ELR (cell line): Measurements from ENCODE around the gene TUBB1.
"Not testable (repeated sequence)": the region's sequence is repeated elsewhere in the genome, so short reads cannot be mapped to it uniquely, and the experiment has no call there.

Experiments
- DNase-seq: peaks from one replicate; pipeline ENCODE4 v3.0.0-alpha.2; 2015; ENCODE audit warnings: low read depth

Gene TUBB1

GRCh38 chr20:59006167-59006863 lies 12.9 kb upstream of the TUBB1 start:
- peak; percentile 62 for DNase-seq

GRCh38 chr20:59006864-59007664 lies 12.2 kb upstream of the TUBB1 start, which contains the start of gene CTSZ:
Gene CTSZ (minus strand): TSS chr20:59007254. CDS start chr20:59007128, 126 bp downstream.
- DNase-seq: peak; percentile 65

GRCh38 chr20:59007665-59008511 lies 11.3 kb upstream of the TUBB1 start:
- no peak for DNase-seq

- no peak for DNase-seq
Measured at GRCh38 chr20:59008715-59009336, 10.4 kb upstream of the TUBB1 start.

- DNase-seq: no peak
Measured at GRCh38 chr20:59010321-59010994, 8.8 kb upstream of the TUBB1 start.

- DNase-seq: peak; percentile 90
Measured at GRCh38 chr20:59010995-59011873, 8.0 kb upstream of the TUBB1 start.

- not testable (repeated sequence) for DNase-seq
Measured at GRCh38 chr20:59011874-59012157, 7.4 kb upstream of the TUBB1 start.

- no peak for DNase-seq
Measured at GRCh38 chr20:59013031-59013951, 5.9 kb upstream of the TUBB1 start.

GRCh38 chr20:59013959-59014608 lies 5.1 kb upstream of the TUBB1 start:
- peak; percentile 67 for DNase-seq

GRCh38 chr20:59014680-59015389 lies 4.4 kb upstream of the TUBB1 start:
- no peak for DNase-seq

GRCh38 chr20:59015411-59015810 lies 3.8 kb upstream of the TUBB1 start:
- no peak for DNase-seq

- no peak for DNase-seq
Measured at GRCh38 chr20:59015812-59016711, 3.2 kb upstream of the TUBB1 start.

- DNase-seq: peak; percentile 40
Measured at GRCh38 chr20:59016795-59017492, 2.3 kb upstream of the TUBB1 start.

- DNase-seq: no peak
Measured at GRCh38 chr20:59017493-59018231, 1.6 kb upstream of the TUBB1 start.

GRCh38 chr20:59018817-59019216 lies 412 bp upstream of the TUBB1 start:
- DNase-seq: no peak
